Uterus (tissue), 2 donors: ENCODE data around the gene DNAH8.

ENCODE experiments used
- POLR2A ChIP-seq, 2 donors: fragments of 450-650 bp; IDR thresholded peaks; one replicate each; pipeline ENCODE4 v1.6.1; 2016; ENCODE audit warnings: antibody characterized with exemption in 2 of 2, mild to moderate bottlenecking in 1 of 2, moderate library complexity in 1 of 2
- TF ChIP-seq, protein P1 (sequence below), 4 experiments: fragments of 200-600 bp in 2 of 4; fragments of 450-650 bp in 2 of 4; sonication (generic) in 2 of 4; IDR thresholded peaks; one replicate each; pipeline ENCODE4 v1.5.1; 2016 to 2019; ENCODE audit warnings: antibody characterized with exemption in 4 of 4, mild to moderate bottlenecking in 2 of 4, moderate library complexity in 1 of 4

DNA sequence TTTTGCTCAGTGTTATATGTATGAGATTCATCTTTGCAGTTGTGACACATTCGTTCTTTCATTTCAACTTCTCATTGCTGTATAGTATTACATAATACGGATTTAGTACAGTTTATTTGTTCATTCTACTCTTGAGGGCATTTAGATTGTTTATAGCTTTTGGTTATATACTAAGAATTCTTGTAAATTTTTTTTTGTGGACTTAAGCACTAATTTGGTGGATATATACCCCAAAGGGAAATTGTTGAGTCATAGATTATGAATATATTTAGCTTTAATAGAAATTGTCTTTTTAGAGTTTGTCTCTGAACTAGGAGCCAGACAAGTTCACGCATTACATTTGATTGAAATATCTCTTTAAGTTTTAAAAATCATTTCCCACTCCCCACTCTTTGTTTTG is 79.6 kb downstream of the DNAH8 start:
- TF ChIP-seq, protein P1, sequence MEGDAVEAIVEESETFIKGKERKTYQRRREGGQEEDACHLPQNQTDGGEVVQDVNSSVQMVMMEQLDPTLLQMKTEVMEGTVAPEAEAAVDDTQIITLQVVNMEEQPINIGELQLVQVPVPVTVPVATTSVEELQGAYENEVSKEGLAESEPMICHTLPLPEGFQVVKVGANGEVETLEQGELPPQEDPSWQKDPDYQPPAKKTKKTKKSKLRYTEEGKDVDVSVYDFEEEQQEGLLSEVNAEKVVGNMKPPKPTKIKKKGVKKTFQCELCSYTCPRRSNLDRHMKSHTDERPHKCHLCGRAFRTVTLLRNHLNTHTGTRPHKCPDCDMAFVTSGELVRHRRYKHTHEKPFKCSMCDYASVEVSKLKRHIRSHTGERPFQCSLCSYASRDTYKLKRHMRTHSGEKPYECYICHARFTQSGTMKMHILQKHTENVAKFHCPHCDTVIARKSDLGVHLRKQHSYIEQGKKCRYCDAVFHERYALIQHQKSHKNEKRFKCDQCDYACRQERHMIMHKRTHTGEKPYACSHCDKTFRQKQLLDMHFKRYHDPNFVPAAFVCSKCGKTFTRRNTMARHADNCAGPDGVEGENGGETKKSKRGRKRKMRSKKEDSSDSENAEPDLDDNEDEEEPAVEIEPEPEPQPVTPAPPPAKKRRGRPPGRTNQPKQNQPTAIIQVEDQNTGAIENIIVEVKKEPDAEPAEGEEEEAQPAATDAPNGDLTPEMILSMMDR (IDR thresholded peaks at IDR 0.05) = no peak
- no peak for TF ChIP-seq POLR2A (IDR thresholded peaks at IDR 0.05)
